Parathyroid adenoma (tissue), 2 donors: ENCODE data around the gene CYP4B1.

ENCODE experiments used
- H2AFZ ChIP-seq: fragments of 300-600 bp; sonication (generic); one replicate; pipeline ENCODE4 v1.7.0; 2017; ENCODE audit warnings: antibody characterized with exemption, mild to moderate bottlenecking
- H3K27ac ChIP-seq: fragments of 300-600 bp; sonication (generic); one replicate; pipeline ENCODE4 v1.7.0; 2017
- H3K27me3 ChIP-seq: fragments of 300-600 bp; sonication (generic); one replicate; pipeline ENCODE4 v1.7.0; 2017; ENCODE audit warnings: low read length; ENCODE audit not compliant: control insufficient read depth, insufficient read depth
- H3K36me3 ChIP-seq: fragments of 300-600 bp; sonication (generic); one replicate; pipeline ENCODE4 v1.7.0; 2017; ENCODE audit warnings: low read length; ENCODE audit not compliant: control insufficient read depth, insufficient read depth
- H3K4me1 ChIP-seq: fragments of 300-600 bp; sonication (generic); one replicate; pipeline ENCODE4 v1.7.0; 2017; ENCODE audit warnings: control low read depth
- H3K4me2 ChIP-seq: fragments of 300-600 bp; sonication (generic); one replicate; pipeline ENCODE4 v1.7.0; 2017; ENCODE audit warnings: low read length
- H3K4me3 ChIP-seq: fragments of 300-600 bp; sonication (generic); one replicate; pipeline ENCODE4 v1.7.0; 2017; ENCODE audit warnings: low read depth, low read length
- H3K79me2 ChIP-seq: fragments of 300-600 bp; sonication (generic); one replicate; pipeline ENCODE4 v1.7.0; 2017; ENCODE audit warnings: control low read depth
- H3K9ac ChIP-seq: fragments of 300-600 bp; sonication (generic); one replicate; pipeline ENCODE4 v1.7.0; 2017; ENCODE audit warnings: mild to moderate bottlenecking
- H3K9me3 ChIP-seq: fragments of 300-600 bp; sonication (generic); one replicate; pipeline ENCODE4 v1.7.0; 2017; ENCODE audit warnings: low read length; ENCODE audit not compliant: control insufficient read depth
- TF ChIP-seq, protein P1 (sequence below): fragments of 300-600 bp; sonication (generic); IDR thresholded peaks from one replicate; pipeline ENCODE4 v1.7.0; 2017; ENCODE audit warnings: antibody characterized with exemption, mild to moderate bottlenecking
- donor health status: primary hyperparathyroidism.

Gene CYP4B1

DNA sequence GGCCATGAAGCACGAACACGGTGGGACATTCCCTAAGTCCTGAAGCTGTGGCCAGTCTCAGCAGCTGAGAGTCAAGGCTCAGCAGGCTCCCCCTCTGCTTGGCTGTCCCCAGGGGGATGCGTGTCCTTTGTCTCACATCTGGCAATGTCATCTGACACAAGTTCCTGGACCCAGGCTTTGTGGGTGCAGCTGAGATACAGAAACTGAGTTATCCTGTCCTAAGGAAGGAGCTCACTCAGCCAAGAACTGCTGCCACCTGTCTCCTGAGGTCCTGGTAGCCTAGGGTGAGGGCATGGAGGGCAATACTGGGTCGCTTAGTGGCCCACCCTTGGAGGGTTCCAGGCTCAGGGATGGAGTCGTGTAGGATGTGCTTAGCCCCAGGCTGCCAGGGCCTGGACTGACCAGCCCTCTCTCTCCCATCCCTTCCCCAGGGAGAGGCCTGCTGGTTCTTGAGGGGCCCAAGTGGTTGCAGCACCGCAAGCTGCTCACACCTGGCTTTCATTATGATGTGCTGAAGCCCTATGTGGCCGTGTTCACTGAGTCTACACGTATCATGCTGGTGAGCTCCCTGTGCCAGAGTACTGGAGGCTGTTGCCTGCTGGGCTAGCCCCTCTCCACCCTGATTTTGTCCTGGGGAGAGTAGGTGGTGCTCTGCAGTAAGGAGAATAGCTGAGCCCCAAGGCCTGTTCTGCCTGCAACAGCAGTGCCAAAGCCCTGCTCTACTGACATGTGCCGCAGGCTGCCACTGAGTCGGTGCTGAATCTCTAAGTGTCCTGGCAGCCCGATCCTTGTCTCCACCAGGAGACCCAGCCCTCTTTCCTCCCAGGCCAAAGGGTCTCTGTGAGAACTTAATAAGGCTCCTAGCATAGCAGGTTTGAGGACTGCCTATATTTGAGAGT is 13.5 kb downstream of the CYP4B1 start:
- H3K79me2 ChIP-seq = no peaks in the 10 kb centered on the region
- TF ChIP-seq, protein P1, sequence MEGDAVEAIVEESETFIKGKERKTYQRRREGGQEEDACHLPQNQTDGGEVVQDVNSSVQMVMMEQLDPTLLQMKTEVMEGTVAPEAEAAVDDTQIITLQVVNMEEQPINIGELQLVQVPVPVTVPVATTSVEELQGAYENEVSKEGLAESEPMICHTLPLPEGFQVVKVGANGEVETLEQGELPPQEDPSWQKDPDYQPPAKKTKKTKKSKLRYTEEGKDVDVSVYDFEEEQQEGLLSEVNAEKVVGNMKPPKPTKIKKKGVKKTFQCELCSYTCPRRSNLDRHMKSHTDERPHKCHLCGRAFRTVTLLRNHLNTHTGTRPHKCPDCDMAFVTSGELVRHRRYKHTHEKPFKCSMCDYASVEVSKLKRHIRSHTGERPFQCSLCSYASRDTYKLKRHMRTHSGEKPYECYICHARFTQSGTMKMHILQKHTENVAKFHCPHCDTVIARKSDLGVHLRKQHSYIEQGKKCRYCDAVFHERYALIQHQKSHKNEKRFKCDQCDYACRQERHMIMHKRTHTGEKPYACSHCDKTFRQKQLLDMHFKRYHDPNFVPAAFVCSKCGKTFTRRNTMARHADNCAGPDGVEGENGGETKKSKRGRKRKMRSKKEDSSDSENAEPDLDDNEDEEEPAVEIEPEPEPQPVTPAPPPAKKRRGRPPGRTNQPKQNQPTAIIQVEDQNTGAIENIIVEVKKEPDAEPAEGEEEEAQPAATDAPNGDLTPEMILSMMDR = no peak
- H2AFZ ChIP-seq = no peak overlapping the region
- no peak overlapping the region for H3K27ac ChIP-seq
- no peak overlapping the region for H3K4me2 ChIP-seq
- no peaks in the 10 kb centered on the region for H3K4me1 ChIP-seq
- H3K27me3 ChIP-seq = no peaks in the 10 kb centered on the region
- no peak overlapping the region for H3K4me3 ChIP-seq
- H3K9ac ChIP-seq = no peak overlapping the region
- no peaks in the 10 kb centered on the region for H3K36me3 ChIP-seq
- H3K9me3 ChIP-seq = no peaks in the 10 kb centered on the region

DNA sequence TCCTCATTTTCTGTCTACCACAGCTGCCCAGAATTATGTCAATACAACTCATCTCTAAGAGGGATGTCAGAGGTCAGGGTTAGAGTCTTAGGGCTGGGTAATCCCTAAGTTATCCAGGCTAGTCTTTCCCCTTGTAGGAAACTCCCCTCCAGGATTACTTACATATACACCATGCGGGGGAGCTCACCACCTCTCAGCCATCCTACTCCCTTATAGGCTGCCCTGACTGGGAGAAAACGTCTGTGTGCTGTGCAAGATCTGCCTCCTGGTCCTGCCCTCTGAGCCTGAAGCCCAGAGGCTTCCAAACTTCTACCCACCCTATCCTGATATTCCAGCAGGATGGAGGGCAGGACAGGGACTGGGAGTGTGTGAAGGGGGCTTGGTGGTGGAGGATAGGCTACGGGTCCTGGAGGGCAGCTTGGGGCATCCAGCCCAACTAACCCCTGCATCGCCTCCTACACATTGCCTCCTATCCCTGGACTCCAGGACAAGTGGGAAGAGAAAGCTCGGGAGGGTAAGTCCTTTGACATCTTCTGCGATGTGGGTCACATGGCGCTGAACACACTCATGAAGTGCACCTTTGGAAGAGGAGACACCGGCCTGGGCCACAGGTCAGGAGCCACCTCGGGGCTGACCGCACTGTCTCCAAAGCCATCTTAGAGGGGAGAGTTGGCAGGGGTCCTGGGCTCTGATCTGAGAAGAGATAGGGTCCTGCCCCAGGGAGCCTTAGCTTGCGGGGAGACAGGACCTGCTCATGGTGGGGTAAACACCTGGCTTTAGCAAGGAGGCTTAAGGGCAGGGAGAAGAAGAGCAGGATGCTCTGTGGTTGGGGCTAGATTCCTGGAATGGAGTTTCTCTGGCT is 14.4 kb downstream of the CYP4B1 start:
- TF ChIP-seq, protein P1 = no peak
- Histone ChIP-seq H2AFZ (no peak overlapping the region), H3K4me2 (no peak overlapping the region), H3K36me3 (no peaks in the 10 kb centered on the region), H3K4me3 (no peak overlapping the region), H3K27me3 (no peaks in the 10 kb centered on the region), H3K27ac (no peak overlapping the region), H3K4me1 (no peaks in the 10 kb centered on the region), H3K9ac (no peak overlapping the region), H3K9me3 (no peaks in the 10 kb centered on the region), H3K79me2 (no peaks in the 10 kb centered on the region)

DNA sequence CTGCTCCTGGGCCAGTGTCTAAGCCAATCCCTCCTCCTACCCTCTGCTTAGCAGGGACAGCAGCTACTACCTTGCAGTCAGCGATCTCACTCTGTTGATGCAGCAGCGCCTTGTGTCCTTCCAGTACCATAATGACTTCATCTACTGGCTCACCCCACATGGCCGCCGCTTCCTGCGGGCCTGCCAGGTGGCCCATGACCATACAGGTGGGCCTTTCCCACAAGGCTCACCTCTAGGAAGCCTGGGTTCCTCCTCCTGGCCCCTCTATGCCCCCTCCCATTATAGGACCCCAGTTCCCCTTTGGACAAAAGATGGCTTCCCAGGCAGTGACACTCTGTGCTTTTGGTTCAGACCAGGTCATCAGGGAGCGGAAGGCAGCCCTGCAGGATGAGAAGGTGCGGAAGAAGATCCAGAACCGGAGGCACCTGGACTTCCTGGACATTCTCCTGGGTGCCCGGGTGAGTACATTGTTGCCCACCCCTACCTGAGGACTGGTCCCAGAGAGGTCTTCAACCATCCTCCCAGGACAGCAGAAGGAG is 15.1 kb downstream of the CYP4B1 start:
- Histone ChIP-seq H2AFZ (no peak overlapping the region), H3K9ac (no peak overlapping the region), H3K9me3 (no peaks in the 10 kb centered on the region), H3K4me3 (no peak overlapping the region), H3K4me2 (no peak overlapping the region), H3K36me3 (no peaks in the 10 kb centered on the region), H3K27me3 (no peaks in the 10 kb centered on the region), H3K4me1 (no peaks in the 10 kb centered on the region), H3K79me2 (no peaks in the 10 kb centered on the region), H3K27ac (no peak overlapping the region)
- TF ChIP-seq, protein P1 = no peak

DNA sequence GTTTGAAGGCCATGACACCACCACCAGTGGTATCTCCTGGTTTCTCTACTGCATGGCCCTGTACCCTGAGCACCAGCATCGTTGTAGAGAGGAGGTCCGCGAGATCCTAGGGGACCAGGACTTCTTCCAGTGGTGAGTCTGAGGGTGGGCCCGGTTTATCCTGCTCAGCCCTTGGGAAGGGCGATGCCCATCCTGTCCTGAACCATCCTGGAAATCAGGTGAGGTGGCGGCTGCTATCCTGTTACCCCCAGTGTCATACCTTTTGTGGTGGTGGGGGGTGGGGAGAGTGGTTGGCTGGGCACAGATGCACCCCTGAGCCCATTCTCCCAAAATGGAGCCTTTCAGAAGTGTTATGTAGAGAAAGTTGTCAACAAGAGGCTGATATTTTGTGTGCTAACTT is 16.3 kb downstream of the CYP4B1 start:
- TF ChIP-seq, protein P1 = no peak
- H3K36me3 ChIP-seq = no peaks in the 10 kb centered on the region

More for the DNA sequence above, 16.3 kb downstream of the CYP4B1 start:
- Histone ChIP-seq H3K4me2 (no peak overlapping the region), H3K4me1 (no peaks in the 10 kb centered on the region), H2AFZ (no peak overlapping the region), H3K27ac (no peak overlapping the region), H3K9me3 (no peaks in the 10 kb centered on the region), H3K79me2 (no peaks in the 10 kb centered on the region), H3K9ac (no peak overlapping the region), H3K4me3 (no peak overlapping the region), H3K27me3 (no peaks in the 10 kb centered on the region)
